Thyroid gland (tissue), 4 donors: Measurements from ENCODE around the gene PWWP3B.
"Not testable (repeated sequence)": the region's sequence is repeated elsewhere in the genome, so short reads cannot be mapped to it uniquely, and the experiment has no call there.

Experiments
- CTCF ChIP-seq, 6 experiments: fragments of 200-600 bp in 3 of 6; fragments of 450-650 bp in 3 of 6; sonication (generic) in 3 of 6; IDR thresholded peaks; one replicate each; pipeline ENCODE4 v1.5.1; 2016 to 2019; ENCODE audit warnings: antibody characterized with exemption in 6 of 6, mild to moderate bottlenecking in 2 of 6, inconsistent platforms in 1 of 6, moderate library complexity in 1 of 6
- POLR2A ChIP-seq, 2 donors: fragments of 450-650 bp; IDR thresholded peaks; one replicate each; pipeline ENCODE4 v1.6.1; 2017; ENCODE audit warnings: antibody characterized with exemption in 2 of 2, mild to moderate bottlenecking in 2 of 2, moderate library complexity in 1 of 2

DNA sequence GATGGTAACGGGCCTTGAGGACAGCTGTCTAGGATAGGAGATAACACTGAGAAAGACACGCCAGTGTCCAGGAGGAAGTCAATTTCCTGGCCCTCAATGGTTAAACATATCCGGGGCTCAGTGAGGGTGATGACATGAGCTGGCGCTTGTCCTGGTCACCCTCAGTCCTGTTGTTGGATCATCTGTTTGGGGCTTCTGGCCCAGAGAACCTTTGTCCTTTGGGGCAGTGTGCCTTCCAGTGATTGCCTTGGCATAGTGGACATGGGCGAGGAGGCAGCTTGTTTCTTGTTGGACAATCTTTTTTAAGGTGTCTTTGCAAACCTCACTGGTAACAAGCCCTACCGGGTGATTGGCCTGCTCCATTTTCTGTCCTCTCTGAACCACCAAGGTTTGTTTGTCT, 15.6 kb downstream of the PWWP3B start:
- not testable (repeated sequence) for TF ChIP-seq CTCF, POLR2A (IDR thresholded peaks at IDR 0.05)
